G401 (cell line): Measurements from ENCODE around the gene AAR2. TPM values are rescaled to one million over a fixed set of nuclear protein-coding genes. Genes with fewer than 3 reads are reported as not detected.
A peak's percentile ranks its signal among the peaks of the same experiment; 100 is the strongest.

Source experiments
- DNase-seq: peaks from one replicate; pipeline ENCODE4 v3.0.0-alpha.2; 2015; ENCODE audit warnings: low spot score
- in situ Hi-C: cut with HindIII; loops from 2 replicates; pipeline ENCODE4 v1.10.0; 2016; ENCODE audit warnings: low sequenced_read_pairs, mixed read lengths
- total RNA-seq: library from RNA; depleted of rRNA; stranded (reverse); fragments of >200 nt; shearing (Covaris generic); gene quantifications from 2 replicates; pipeline ENCODE4 v1.2.3, GENCODE V29; 2014

The AAR2 gene
- total RNA-seq, 1 experiment from 2014 or later = 42.2 TPM

DNA sequence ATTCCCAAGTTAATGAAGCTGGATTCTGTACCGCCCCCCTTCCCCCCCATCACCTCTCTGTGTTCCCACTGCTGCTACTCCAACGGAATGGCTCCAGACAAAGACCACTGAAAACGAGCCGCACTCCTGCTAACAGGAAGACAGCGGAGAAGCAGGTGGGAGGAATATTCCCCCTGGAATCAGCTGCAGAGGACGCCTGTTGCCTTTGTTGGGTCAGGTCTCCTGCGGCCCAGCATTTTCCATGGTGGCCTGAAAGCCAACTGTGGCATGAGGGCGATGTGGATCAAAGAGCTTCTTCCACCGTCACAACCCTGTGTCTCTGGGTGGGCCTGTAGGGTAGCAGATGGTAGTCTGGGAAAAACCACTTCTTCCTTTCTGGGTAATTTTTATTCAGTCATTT, 16.8 kb downstream of the AAR2 start:
- in situ Hi-C loops = no loop called here
- DNase-seq = no peak

- in situ Hi-C loops = no loop called here
- no peak for DNase-seq
Observed at GRCh38 chr20:36254076-36254475, 17.8 kb downstream of the AAR2 start.

DNA sequence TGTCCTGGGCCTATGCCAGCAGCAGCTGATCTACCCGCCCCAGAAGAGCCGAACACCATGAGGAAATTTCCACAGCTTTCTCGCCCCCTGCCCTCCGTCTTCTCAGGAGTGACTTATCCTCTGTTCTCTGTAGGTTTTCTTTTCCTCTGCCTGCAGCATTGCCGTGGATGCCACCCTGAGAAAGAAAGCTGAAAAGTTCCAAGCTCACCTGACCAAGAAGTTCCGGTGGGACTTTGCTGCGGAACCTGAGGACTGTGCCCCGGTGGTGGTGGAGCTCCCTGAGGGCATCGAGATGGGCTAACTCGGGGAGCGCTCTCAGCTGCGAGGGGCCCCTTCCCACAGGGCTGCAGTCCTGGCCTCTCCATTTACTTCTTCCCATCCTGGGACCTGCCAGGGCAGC, 19.2 kb downstream of the AAR2 start:
- DNase-seq = no peak
- in situ Hi-C loops = no loop called here

DNA sequence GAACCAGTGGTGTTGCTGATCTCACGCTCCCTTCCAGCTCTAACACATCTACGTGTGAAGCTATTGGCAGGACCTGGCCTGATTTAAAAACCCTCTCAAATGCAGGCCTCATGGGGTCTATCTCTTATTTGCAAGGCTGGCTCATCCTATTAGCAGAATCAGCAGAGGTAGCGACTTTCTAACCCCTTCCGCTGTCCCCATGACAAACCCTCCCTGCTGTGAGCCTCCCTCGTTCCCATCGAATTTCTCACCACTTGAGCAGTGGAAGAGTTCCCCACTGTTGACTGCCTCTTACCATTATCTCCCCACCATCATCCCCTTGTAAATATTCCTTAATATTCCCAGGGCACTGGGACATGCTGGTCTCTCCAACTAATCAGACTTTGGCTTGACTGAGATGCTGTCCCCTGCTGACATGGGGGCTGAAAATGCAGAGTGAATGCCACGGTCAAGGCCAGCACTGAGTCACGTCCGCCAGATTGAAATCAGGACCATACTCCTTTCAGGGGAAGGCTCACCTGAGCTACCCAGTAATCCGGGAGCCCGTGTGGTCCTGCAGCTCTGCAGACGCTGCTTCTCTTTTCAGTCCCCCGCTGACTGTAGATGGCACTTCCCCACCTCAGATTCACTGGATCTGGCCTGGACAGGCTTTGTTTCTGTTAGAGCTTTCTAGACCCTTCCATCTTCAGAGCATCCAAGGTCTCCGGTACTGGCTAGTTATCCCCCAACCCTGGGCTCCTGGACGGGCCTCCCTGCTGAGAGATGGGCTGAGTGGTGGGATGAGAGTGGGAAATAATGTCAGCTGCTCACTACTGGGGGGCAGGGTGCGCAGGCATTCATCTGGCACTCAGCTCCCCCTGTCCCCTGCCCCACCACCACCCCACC, 23.1 kb downstream of the AAR2 start:
- in situ Hi-C loops = no loop called here
- DNase-seq = no peak

GRCh38 chr20:36260316-36260715, 24.0 kb downstream of the AAR2 start:
- in situ Hi-C loops = no loop called here
- peak; percentile 16 for DNase-seq

GRCh38 chr20:36261389-36262105, 25.3 kb downstream of the AAR2 start:
- DNase-seq = no peak
- in situ Hi-C loops = no loop called here

DNA sequence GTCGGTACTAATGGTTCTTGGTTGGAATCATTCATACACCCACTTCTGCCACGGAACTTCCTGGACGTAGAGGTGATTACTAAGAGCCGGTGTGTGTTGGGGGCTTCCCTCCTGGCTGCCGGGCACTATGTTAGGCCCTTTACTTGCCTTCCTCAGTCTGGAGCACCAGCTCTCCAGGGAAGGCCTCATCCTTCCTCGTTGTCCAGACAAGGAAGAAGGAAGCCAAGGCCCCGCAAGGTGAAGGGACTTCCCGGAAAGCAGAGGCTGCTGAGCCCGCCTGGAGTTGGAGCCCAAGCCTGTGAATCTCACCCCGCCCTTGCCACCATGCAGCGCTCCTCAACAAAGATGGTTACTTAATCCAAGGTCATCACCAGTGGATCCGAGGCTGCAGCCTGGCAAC, 26.2 kb downstream of the AAR2 start:
- DNase-seq = no peak
- in situ Hi-C loops = no loop called here

GRCh38 chr20:36264426-36265246, 28.4 kb downstream of the AAR2 start:
- no peak for DNase-seq
- in situ Hi-C loops = no loop called here

GRCh38 chr20:36266189-36266588, 29.9 kb downstream of the AAR2 start:
- DNase-seq = no peak
- in situ Hi-C loops = no loop called here

- in situ Hi-C loops = no loop called here
- no peak for DNase-seq
Observed at GRCh38 chr20:36267605-36268381, 31.5 kb downstream of the AAR2 start.

DNA sequence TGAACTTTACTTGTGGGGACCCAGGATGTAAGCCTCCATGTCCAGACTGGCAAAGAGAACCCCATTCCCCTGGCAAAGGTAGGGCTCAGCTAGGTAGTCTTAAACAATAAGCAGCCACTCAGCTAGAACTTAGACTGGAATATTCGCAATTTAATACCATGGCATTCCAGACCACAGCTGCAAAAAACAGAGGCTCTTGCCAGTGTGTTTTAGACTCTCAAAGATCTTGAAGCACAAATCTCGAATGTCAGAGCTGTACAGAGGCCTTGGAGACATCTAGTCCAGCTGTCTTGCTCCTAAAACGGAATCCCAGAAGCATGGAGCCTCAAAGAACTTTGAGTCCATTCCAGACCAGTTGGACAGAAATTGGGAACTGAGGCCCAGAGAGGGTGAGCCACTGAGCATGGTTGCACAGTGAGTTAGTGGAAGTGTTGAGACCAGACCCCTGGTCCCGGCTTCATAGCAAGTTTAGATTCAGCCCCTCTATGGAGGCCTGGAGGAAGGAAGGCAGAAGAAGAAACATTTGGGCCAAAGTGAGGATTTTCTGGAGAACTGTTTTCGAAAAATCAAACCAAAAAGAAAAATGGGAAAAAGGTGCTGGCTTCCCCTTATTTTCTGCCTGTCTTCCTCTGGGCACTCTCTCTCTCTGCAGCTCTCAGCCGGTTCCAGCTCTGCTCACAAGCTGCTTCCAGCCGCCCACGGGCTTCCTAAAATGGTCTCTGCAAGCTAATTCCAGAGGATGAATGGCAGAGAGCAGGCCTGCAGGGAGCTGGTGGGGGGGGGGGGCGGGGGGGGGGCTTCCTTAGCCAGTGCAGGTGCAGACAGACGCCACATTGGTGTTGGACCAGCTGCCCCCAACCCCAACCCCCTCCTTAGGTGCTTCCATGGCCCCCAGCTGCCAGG, 32.4 kb downstream of the AAR2 start:
- in situ Hi-C loops = no loop called here
- no peak for DNase-seq

DNA sequence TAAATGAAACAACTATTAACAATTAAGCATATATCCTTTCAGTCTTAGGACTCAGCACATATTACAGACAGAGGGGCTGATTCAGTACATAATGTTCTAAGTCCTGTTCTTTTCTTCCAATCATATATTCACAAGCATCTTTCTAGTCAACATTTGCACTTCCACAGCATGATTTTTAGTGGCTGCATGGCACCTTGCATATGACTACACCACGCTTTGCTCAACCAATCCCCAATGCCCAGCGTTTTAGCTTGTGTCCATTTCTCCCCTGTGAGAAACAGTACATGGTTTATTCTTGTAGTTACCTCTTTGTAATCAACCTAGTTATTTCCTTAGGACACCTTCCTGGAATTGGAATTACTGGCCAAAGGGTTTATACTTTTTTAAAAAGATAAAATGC, 33.2 kb downstream of the AAR2 start:
- in situ Hi-C loops = no loop called here
- no peak for DNase-seq

DNA sequence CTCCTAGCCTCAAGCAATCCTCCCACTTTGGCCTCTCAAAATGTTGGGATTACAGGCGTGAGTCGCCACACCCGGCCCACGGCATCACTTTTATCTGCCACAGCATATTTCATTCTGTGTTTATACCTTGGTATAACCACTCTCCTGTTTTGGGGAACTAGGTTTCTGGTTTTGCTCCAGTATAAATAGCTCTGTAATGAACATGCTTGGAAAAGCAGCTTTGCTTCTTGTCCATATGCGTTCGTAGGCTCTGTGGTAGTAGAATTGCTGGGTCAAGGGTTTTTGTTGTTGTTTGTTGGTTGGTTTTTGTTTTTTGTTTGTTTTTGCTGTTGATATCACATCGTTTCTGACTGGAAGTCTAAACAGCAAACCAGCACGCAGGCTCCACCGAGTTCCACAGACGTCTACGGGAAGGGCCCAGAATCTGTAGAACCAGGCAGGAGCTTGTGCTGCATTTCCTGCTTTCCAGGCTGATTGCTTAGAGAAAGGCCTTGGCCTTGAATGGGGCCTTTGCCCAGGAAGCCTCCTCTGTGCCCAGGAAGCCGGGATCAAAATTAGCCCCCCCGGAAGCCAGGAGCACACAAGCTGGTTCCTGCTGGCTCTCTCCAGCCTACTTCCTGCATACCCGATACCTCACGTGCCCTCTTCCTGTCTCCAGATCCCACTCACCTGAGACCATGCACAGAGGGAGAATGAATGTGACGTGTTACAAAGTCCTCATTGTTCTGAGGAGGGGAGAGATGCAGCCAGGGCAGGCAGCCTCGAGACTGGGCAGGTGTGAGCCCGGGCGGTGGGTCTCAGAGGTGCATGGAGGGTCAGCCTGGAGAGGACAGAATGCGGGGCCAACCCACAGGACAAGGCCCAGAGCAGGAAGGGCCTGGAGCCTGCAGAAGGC, 34.7 kb downstream of the AAR2 start:
- DNase-seq = no peak
- in situ Hi-C loops = no loop called here

- in situ Hi-C loops = no loop called here
- no peak for DNase-seq
Observed at GRCh38 chr20:36271639-36272546, 35.6 kb downstream of the AAR2 start.

DNA sequence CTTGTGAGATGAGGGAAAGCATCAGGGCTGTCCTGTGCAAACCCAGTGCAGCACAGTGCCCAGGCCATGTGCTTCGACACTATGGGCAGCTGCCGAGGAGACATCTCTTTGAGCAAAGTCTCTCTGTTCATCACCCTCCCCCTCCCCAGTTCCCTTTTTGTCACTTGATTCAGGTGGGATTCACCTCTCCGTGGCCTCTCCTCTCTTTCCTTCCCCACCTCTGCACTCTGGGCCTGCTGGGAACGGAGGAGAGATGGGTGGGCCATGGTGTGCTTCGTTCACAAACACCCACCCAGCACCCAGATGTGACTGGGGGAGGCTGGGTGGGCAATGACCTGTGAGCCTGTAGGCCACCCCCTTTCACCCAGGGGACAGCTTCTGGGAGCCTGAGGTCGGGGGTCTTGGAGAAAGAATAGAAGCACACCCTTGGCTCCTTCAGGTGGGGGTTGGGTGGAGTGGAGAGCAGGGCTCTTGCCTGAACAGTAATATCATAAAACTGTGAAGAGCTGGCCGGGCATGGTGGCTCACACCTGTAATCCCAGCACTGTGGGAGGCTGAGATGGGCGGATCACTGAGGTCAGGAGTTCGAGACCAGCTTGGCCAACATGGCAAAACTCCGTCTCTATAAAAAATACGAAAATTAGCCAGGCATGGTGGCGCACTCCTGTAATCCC, 36.4 kb downstream of the AAR2 start:
- in situ Hi-C loops = no loop called here
- DNase-seq = no peak
